GM12891 (cell line): ENCODE measurements around the gene CABLES2.
"Not testable (repeated sequence)": the region's sequence is repeated elsewhere in the genome, so short reads cannot be mapped to it uniquely, and the experiment has no call there.

Source experiments
- POLR2A ChIP-seq: IDR thresholded peaks from 2 replicates; pipeline ENCODE4 v1.6.1; 2011; ENCODE audit warnings: low read depth, low read length, control low read depth
- POLR2AphosphoS5 ChIP-seq: IDR thresholded peaks from 2 replicates; pipeline ENCODE4 v1.6.1; 2011; ENCODE audit warnings: low read depth, low read length, control low read depth

- TF ChIP-seq POLR2A, POLR2AphosphoS5: not testable (repeated sequence)
Observed at GRCh38 chr20:62426059-62426348, 18.9 kb upstream of the CABLES2 start.
